Activated CD4-positive, alpha-beta memory T cell treated with anti-CD3 and anti-CD28 coated beads, Interleukin-2, amount 10 ng/mL, durations not matched to agents 7 days and 5 days (primary cell): ENCODE measurements around the gene METTL6. TPM values are rescaled to one million over a fixed set of nuclear protein-coding genes. Genes with fewer than 3 reads are reported as not detected.
"Not testable (repeated sequence)": the region's sequence is repeated elsewhere in the genome, so short reads cannot be mapped to it uniquely, and the experiment has no call there.

Experiments
- CTCF ChIA-PET: fragments of 350-600 bp; sonication (Branson Sonifier 250); formaldehyde crosslinking; loops from one replicate; lab custom pipeline; 2021; ENCODE audit warnings: antibody characterized with exemption, inconsistent platforms; lab: Charles Lee
- POLR2A ChIA-PET: fragments of 350-600 bp; sonication (Branson Sonifier 250); formaldehyde crosslinking; loops from one replicate; lab custom pipeline; 2021; ENCODE audit warnings: antibody characterized with exemption; lab: Charles Lee
- DNase-seq: peaks from one replicate; pipeline ENCODE4 v3.0.0-alpha.2; 2020
- H3K27ac Mint-ChIP-seq: one replicate; pipeline ENCODE4 v1.8.0; 2021; ENCODE audit warnings: mild to moderate bottlenecking, mixed read lengths
- H3K27me3 Mint-ChIP-seq: one replicate; pipeline ENCODE4 v1.8.0; 2021; ENCODE audit warnings: mixed read lengths
- H3K36me3 Mint-ChIP-seq: one replicate; pipeline ENCODE4 v1.8.0; 2021; ENCODE audit warnings: low read depth, mixed read lengths
- H3K4me1 Mint-ChIP-seq: one replicate; pipeline ENCODE4 v1.8.0; 2021; ENCODE audit warnings: mixed read lengths
- H3K4me3 Mint-ChIP-seq: one replicate; pipeline ENCODE4 v1.8.0; 2021; ENCODE audit warnings: mild to moderate bottlenecking, mixed read lengths
- H3K9me3 Mint-ChIP-seq: one replicate; pipeline ENCODE4 v1.8.0; 2021; ENCODE audit warnings: mixed read lengths
- total RNA-seq, 2 experiments: library from RNA; stranded (reverse); gene quantifications; one replicate each; pipeline ENCODE4 v1.2.3, GENCODE V29; 2021

METTL6 gene
- total RNA-seq, 2 experiments from 2014 or later: 16.1 TPM

DNA sequence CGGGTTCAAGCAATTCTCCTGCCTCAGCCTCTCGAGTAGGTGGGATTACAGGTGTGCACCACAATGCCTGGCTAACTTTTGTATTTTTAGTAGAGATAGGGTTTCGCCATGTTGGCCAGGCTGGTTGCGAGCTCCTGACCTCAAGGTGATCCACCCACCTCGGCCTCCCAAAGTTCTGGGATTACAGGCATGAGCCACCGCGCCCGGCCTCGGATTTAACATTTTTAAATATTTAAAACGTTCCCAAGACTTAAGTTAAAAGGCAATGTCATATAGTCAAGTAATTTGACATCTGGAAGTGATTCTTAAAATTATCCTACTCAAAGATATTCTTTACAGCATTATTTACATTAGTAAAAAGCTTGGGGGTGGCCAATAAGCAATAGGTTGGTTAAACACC, 29.6 kb upstream of the METTL6 start:
- POLR2A ChIA-PET, CTCF ChIA-PET, H3K4me3 Mint-ChIP-seq, H3K27me3 Mint-ChIP-seq, DNase-seq, H3K9me3 Mint-ChIP-seq, H3K27ac Mint-ChIP-seq, H3K36me3 Mint-ChIP-seq: not testable (repeated sequence)
- peaks cover 20% of the 10 kb centered on the region for H3K4me1 Mint-ChIP-seq

DNA sequence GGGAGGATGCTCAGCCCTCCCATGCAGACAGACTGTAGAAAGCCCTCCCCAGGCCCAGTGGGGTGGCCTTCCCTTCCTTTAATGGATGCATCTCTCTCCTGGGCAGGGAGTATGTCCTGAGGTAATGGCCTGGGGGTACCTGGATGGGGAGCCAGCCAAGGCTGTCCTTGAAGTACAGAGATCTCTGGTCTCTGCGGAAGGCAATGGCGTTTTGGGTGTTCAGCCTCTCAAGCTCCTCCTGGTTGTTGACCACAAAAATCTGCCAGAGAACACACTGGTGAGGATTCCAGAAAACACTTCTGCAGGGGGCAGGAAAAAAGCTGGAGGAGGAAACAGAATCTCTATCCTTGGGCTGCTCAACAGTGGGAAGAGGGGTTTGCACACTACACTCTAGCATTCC, 29.0 kb upstream of the METTL6 start:
- H3K9me3 Mint-ChIP-seq: no peaks in the 10 kb centered on the region
- DNase-seq: no peak
- POLR2A ChIA-PET: no interaction called here
- CTCF ChIA-PET: no interaction called here
- no peaks in the 10 kb centered on the region for H3K27me3 Mint-ChIP-seq
- H3K36me3 Mint-ChIP-seq: no peaks in the 10 kb centered on the region
- H3K4me3 Mint-ChIP-seq: no peak overlapping the region
- no peak overlapping the region for H3K27ac Mint-ChIP-seq
- H3K4me1 Mint-ChIP-seq: peaks cover 16% of the 10 kb centered on the region

DNA sequence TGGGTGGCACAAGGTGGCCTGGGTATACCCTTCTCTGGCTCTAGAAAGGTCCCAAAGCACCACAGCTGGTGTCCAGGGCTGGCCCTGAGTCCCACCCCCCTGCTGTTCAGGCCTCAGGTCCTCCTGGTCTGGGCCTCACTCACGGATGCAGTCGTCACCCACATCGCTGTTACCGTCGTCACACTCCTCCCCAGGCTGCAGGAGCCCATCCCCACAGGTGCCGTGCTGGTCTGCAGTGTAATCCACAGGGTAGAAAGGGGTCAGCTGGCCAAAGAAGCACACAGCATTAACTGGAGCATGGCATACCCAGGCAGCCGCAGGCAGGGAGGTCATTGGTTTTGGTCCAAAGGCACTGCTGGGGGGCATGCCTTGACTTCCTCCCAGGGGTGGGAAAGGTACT, 28.4 kb upstream of the METTL6 start:
- ChIA-PET CTCF (no interaction called here), POLR2A (no interaction called here)

DNA sequence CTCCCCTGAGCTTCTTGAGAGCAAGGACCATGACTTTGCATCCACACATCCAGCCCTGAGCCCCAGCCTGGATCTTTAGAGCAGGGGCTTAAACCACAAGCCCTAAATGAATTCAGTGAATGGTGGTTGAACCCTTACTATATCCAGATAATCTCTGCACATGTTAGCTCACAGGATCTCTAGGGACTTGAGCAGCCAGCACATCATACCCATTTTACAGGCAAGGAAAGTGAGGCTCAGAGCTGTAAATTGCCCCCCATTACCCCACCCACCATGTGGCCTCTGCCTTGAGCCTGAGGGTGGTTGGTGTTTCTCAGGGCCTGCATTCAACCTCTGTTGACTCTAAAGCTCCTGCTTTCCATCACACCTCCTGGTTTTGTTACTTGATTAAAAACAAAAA, 27.6 kb upstream of the METTL6 start:
- no peak for DNase-seq
- H3K36me3 Mint-ChIP-seq: no peaks in the 10 kb centered on the region
- no peaks in the 10 kb centered on the region for H3K9me3 Mint-ChIP-seq
- CTCF ChIA-PET: no interaction called here
- no peak overlapping the region for H3K4me3 Mint-ChIP-seq
- H3K27me3 Mint-ChIP-seq: no peaks in the 10 kb centered on the region
- POLR2A ChIA-PET: interaction anchor here (1.2 to 1.7 kb wide), 2 partner anchors 30 to 81 kb away, joined by 3 to 4 read pairs; no protein-coding TSS in a partner anchor
- H3K27ac Mint-ChIP-seq: no peak overlapping the region
- H3K4me1 Mint-ChIP-seq: peaks cover 2% of the 10 kb centered on the region

More for the DNA sequence above, 28.4 kb upstream of the METTL6 start:
- H3K36me3 Mint-ChIP-seq: no peaks in the 10 kb centered on the region
- peaks cover 10% of the 10 kb centered on the region for H3K4me1 Mint-ChIP-seq
- no peak overlapping the region for H3K4me3 Mint-ChIP-seq
- H3K9me3 Mint-ChIP-seq: no peaks in the 10 kb centered on the region
- H3K27me3 Mint-ChIP-seq: no peaks in the 10 kb centered on the region
- no peak for DNase-seq
- no peak overlapping the region for H3K27ac Mint-ChIP-seq

DNA sequence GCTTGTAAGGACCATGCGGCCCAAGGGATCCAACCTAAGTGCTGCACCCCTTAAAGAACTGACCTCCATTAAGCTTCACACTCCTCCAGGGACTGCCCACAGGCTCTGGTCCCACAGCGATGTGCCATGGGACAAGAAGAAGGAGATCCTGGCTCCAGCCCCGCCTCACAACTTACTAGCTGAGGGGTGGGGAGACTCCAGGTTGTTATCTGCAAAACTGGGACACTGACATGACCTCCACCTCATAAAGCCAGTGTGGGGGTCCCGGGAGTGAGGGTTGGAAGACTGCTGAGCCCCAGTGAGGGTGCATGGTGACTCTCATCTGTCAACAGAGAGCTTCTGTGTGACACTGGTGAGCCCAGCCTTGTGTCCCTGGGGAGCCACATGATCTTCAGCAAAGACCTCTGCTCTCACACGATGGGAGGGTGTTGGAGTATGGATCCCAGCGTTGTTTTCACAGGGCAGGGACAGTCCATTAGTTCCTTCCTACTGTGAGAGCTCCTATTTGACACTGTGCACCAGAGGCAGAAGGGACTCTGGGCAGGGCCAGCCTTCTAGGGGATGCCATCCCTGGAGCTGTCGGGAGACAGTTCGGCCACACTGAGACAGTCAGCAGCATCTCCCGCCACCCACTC, 26.8 kb upstream of the METTL6 start:
- ChIA-PET POLR2A (interaction anchor here (1.2 to 1.7 kb wide), 2 partner anchors 29 to 82 kb away, joined by 3 to 4 read pairs; no protein-coding TSS in a partner anchor), CTCF (no interaction called here)
- H3K27me3 Mint-ChIP-seq: no peaks in the 10 kb centered on the region
- H3K9me3 Mint-ChIP-seq: no peaks in the 10 kb centered on the region
- no peaks in the 10 kb centered on the region for H3K36me3 Mint-ChIP-seq
- H3K4me3 Mint-ChIP-seq: no peak overlapping the region
- DNase-seq: no peak
- no peak overlapping the region for H3K27ac Mint-ChIP-seq
- H3K4me1 Mint-ChIP-seq: peaks cover 2% of the 10 kb centered on the region

DNA sequence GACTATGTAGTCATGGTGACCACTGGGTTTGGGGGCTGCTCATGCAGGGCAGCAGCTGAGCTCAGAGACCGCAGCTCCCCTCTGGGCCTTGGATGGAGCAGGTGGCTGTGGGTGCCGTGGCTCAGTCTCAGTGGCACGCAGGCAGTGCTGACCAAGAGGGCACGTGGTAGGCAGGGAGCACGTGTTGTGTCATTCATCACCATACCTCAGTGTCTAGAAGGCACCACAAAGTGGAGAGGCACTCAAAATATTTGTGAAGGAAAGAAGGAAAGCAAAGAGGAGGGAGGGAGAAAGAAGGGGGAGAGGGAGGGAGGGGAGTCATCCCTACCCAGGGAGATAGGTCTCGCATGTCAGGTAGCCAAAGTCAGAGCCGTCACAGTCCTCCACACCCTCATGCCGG, 26.2 kb upstream of the METTL6 start:
- no peak overlapping the region for H3K4me3 Mint-ChIP-seq
- CTCF ChIA-PET: no interaction called here

DNA sequence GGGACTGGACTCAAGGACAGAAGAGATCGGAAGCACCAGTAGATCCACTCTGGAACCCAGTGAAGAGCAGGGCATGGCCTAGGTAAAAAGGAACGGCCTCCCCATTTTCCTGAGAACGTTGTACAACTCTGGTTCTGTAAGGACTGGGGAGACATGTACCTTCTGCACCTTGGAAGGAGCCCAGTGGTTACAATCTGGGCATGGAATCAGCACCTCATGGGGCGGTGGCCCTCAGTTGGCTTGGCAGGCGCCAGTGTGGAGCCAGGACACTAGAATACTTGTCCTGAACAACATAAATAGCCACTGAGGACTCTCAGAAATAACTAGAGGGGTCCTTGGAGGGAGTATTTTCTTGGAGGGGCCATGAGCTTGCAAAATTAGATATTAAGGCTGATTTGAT, 25.6 kb upstream of the METTL6 start:
- DNase-seq: no peak
- Mint-ChIP-seq H3K9me3 (no peaks in the 10 kb centered on the region), H3K27me3 (no peaks in the 10 kb centered on the region), H3K4me1 (no peaks in the 10 kb centered on the region), H3K27ac (no peak overlapping the region), H3K4me3 (no peak overlapping the region), H3K36me3 (no peaks in the 10 kb centered on the region)
- POLR2A ChIA-PET: interaction anchor here (1.0 kb wide), 1 partner anchor 9 kb away, joined by 3 read pairs; no protein-coding TSS in a partner anchor
- CTCF ChIA-PET: no interaction called here

More for the DNA sequence above, 26.2 kb upstream of the METTL6 start:
- no peaks in the 10 kb centered on the region for H3K27me3 Mint-ChIP-seq
- no peak for DNase-seq
- peaks cover 2% of the 10 kb centered on the region for H3K4me1 Mint-ChIP-seq
- no peak overlapping the region for H3K27ac Mint-ChIP-seq
- POLR2A ChIA-PET: interaction anchor here (1.2 to 1.7 kb wide), 2 partner anchors 28 to 82 kb away, joined by 3 to 4 read pairs; no protein-coding TSS in a partner anchor
- no peaks in the 10 kb centered on the region for H3K36me3 Mint-ChIP-seq
- H3K9me3 Mint-ChIP-seq: no peaks in the 10 kb centered on the region

DNA sequence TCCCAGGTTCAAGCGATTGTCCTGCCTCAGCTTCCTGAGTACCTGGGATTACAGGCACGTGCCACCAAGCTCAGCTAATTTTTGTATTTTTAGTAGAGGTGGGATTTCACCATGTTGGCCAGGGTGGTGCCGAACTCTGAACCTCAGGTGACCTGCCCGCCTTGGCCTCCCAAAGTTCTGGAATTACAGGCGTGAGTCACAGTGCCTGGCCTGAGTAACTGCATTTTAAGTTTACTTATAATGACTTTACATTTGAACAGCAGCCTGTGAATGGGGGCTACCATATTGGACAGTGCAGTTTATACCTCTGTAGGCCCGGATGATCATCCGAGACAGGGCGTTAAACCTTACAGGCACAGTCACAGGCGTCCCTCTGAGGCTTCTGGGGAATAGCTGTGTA, 24.8 kb upstream of the METTL6 start:
- Mint-ChIP-seq H3K36me3 (no peaks in the 10 kb centered on the region), H3K27me3 (no peaks in the 10 kb centered on the region), H3K4me3 (no peak overlapping the region), H3K4me1 (no peaks in the 10 kb centered on the region), H3K9me3 (no peaks in the 10 kb centered on the region), H3K27ac (no peak overlapping the region)
- no peak for DNase-seq
- ChIA-PET POLR2A (interaction anchor here (1.0 kb wide), 1 partner anchor 8 kb away, joined by 3 read pairs; no protein-coding TSS in a partner anchor), CTCF (no interaction called here)

DNA sequence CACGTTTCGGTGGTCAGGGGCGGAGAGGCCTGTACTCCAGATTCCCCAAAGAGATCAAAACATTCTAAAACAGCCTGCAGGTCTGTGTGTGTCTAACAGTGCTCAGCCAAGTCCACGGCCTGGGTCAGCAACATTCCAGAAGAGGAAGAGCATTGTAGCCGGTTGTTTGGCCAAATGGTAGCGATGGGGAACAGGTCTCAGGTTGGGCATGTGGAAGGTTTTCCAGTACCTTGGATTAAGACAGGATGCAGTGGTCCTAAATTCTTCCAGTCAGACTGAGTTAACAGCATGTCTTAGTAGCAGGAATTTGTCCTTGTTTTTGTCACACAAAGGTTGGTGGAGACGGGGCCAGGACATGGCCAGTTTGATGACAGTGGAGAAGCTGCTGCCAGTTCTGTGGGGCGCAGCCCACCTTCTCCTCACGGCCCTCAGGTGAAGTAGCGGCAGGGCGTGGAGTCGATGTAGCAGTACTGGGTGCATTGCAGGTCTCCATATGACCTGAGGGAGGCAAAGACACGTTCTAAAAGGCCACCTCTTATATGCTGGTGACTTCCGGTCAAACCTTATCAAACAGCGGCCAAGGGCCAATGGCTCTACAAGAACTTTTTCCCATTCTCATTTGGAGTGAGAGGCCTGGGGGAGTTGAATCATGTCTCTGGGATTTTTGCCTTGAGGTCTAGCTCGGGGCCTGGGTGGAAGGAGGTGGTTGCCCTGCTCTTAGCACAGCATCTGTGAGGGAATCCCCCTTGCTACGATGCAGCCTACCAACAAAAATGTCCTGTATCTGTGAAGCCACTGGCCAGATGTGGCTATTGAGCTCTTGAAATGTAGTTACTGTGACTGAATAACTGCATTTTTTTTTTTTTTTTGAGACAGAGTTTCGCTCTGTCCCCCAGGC, 24.1 kb upstream of the METTL6 start:
- Mint-ChIP-seq H3K4me1 (no peaks in the 10 kb centered on the region), H3K27me3 (no peaks in the 10 kb centered on the region), H3K4me3 (no peak overlapping the region), H3K9me3 (no peaks in the 10 kb centered on the region), H3K36me3 (no peaks in the 10 kb centered on the region), H3K27ac (no peak overlapping the region)
- DNase-seq: no peak
- ChIA-PET CTCF (no interaction called here), POLR2A (no interaction called here)

DNA sequence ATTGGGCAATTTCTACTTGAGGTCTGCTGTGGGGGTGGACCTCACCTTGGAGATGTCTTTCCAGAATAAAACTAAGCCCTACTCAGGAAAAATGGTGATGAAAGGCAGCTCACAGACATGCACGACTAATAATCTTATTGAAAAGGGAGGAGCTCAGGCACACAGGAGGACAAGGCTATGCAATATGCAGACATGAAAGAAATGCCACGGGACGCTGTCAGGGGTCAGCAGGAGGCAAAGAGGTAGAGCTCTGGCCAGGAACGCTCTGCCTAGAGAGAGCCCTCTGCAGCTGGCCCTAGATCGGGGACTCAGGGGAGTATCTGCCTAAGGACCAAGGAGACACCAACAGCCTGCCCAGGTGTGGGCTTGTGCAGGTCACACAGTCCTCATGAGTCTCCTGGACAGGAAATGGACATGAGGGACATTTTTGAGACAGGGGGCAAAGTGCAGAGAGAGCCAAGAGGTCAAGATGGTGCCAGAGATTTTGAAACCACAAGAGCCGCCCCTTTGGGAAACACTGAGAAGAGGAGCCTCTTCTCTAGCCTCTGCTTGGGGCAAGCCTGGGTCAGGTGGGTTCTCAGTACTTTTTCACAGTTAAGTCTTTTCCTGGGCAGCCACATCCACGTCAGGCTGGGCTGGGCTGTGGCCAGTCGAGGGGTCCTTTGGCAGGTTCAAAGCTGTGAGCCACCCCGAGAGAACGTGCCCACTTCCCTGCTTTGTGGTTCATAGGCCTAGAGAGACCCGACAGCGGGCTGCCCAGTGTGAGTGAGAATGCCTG, 23.3 kb upstream of the METTL6 start:
- CTCF ChIA-PET: no interaction called here
- Mint-ChIP-seq H3K9me3 (no peaks in the 10 kb centered on the region), H3K27me3 (no peaks in the 10 kb centered on the region), H3K27ac (no peak overlapping the region), H3K36me3 (no peaks in the 10 kb centered on the region), H3K4me1 (no peaks in the 10 kb centered on the region), H3K4me3 (no peak overlapping the region)
- POLR2A ChIA-PET: no interaction called here
- DNase-seq: no peak

DNA sequence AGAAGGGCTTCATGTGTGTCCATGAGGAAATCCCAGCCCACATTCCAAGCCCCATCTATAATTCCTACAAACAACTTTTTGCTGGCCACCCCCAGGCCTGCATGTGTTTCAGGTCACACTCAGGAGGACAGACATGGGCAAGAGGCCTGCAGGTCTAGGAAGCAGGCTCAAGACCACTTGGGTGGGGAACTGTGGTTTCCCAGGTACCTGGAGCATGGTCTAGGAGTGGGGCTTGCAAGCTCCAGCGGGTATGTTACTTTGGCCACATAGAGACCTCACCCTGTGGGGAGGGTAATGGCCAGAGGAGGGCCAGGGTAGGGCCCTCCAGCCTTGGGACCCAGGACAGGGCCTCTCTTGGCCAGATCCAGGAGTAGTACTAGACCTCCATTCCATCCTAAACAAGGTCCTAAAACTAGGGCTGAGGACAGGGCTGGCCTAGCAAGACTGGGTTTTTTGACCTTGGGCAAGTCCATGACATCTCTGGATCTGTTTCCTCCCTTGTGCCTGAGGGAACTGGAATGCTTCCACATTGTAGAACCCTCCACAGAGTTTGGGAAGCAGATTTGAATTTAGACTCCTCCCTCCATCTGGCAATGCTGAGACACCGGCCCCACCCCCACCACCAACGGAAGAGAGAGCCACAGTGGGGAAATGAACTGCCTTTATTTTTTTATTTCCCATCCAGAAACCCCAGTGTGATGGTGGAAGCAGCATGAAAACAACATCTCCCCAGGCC, 22.3 kb upstream of the METTL6 start:
- CTCF ChIA-PET: no interaction called here
- no peak overlapping the region for H3K4me3 Mint-ChIP-seq
- POLR2A ChIA-PET: no interaction called here
- DNase-seq: no peak
- no peak overlapping the region for H3K27ac Mint-ChIP-seq
- H3K9me3 Mint-ChIP-seq: no peaks in the 10 kb centered on the region
- no peaks in the 10 kb centered on the region for H3K4me1 Mint-ChIP-seq
- H3K36me3 Mint-ChIP-seq: peaks cover 3% of the 10 kb centered on the region
- H3K27me3 Mint-ChIP-seq: no peaks in the 10 kb centered on the region

DNA sequence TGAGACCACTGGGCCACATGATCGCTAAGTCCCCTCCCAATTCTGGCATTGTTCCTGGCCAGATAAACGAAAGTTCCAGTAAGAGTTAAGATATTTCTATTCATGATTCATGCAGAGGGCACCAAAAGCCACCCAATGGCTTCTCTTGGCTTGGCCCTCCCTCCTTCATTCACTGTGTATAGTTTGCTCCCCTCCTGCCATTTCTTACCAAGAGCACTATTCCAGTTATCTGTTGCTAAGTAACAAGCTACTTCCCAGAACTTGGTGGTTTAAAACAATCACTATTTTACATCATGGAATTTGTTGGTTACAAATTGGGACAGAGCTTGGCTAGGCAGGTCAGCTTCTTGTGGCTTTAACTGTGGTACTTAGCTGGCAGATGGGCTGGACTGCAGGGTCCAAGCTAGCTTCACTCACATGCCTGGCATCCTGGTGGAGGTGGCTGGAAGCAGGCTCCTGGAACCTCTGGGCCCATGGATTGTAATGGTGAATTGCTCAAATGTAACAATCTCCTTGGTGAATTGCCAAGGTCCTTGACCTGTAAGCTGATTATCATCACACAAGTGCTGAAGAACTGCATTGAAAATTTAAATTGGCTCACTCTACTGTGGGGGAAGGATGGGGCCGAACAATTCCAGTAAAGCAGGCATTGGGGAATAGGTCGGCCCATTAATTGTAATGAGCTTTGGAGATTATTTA, 16.6 kb upstream of the METTL6 start:
- ChIA-PET CTCF (interaction anchor here (1.0 to 1.4 kb wide), 2 partner anchors 113 to 241 kb away, joined by 3 to 4 read pairs; no protein-coding TSS in a partner anchor), POLR2A (interaction anchor here (1.3 to 1.4 kb wide), 2 partner anchors 9 to 92 kb away, joined by 3 to 5 read pairs; no protein-coding TSS in a partner anchor)
- Mint-ChIP-seq H3K27me3 (no peaks in the 10 kb centered on the region), H3K27ac (no peak overlapping the region), H3K9me3 (no peaks in the 10 kb centered on the region), H3K4me3 (no peak overlapping the region), H3K36me3 (peaks cover 56% of the 10 kb centered on the region), H3K4me1 (peaks cover 22% of the 10 kb centered on the region)
- no peak for DNase-seq
